Erythroblast (primary cell): Measurements from ENCODE around the gene KLRF2.

Experiments used
- GATA1 ChIP-seq: IDR thresholded peaks from 2 replicates; pipeline ENCODE4 v1.6.1; 2011; ENCODE audit warnings: low read depth, mild to moderate bottlenecking, control low read depth, low read length, moderate library complexity
- POLR2A ChIP-seq: IDR thresholded peaks from 2 replicates; pipeline ENCODE4 v1.6.1; 2011; ENCODE audit warnings: mild to moderate bottlenecking, low read length

DNA sequence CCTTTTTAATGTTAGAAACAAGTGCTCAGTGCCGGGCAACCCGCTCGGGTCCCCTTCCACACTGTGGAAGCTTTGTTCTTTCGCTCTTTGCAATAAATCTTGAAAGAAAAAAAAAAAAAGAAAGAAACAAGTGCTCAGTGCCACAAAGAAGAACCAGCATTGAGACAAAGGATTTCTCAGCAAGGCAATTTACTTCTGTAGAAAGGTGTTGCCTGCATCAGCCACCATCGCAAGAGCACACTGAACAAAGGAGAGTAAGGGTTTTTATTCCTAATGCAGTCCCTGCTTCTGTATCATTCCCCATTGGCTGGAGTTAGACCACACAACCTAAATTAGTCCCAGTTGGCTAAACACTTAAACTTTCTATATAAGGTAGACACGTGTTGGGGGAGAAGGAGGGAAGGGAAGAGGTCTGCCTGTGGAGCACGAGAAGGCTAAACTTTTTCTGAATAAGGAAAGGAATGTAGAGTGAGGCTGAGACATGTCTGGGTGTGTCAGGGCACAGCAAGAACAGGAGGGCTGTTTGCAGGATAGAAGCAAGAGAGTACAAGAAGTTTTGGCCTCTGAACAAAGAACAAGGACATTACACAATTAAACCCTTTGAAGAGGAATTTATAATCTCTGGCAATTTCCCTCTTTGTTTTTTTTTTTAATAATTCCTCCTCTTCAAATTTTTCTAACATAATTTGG, 21.4 kb downstream of the KLRF2 start:
- TF ChIP-seq POLR2A = no peak
- no peak for TF ChIP-seq GATA1
